ENCODE measurements around the gene SSRP1.

DNA sequence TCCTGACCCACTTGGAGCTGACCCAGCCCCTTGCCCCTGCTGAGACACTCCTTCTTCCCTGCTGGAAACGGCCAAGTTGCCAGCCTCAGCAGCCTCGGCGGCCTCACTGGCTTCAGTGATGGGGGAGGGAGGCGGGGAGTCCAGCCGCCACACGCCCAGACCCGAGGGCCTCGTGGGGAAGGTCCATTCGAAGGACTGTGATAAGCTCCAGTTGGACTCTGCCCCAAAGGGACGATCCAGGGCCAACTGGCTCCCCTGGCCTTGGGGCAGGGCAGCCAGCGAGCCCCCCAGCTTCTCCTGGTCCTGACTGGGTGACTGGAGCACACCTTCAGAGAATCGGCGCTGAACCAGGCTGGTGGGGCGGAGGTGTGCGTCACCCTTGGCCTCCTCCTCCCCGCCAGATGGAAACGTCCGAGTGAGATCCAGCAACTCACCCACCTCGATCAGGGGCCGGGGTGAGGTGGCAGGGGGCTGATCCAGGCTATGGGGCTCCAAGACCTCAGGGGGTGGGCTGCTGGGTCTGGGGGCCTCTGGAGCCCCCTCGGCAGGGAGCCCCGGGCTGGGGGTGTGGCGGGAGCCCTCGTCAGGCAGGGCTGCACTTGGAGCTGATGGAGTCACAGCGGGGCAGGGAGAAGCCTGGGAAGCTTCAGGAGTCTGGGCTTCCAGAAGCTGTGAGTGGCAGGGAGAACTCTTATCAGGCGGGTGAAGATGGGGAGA, 22.5 kb downstream of the SSRP1 start:
- TF ChIP-seq, protein P1, sequence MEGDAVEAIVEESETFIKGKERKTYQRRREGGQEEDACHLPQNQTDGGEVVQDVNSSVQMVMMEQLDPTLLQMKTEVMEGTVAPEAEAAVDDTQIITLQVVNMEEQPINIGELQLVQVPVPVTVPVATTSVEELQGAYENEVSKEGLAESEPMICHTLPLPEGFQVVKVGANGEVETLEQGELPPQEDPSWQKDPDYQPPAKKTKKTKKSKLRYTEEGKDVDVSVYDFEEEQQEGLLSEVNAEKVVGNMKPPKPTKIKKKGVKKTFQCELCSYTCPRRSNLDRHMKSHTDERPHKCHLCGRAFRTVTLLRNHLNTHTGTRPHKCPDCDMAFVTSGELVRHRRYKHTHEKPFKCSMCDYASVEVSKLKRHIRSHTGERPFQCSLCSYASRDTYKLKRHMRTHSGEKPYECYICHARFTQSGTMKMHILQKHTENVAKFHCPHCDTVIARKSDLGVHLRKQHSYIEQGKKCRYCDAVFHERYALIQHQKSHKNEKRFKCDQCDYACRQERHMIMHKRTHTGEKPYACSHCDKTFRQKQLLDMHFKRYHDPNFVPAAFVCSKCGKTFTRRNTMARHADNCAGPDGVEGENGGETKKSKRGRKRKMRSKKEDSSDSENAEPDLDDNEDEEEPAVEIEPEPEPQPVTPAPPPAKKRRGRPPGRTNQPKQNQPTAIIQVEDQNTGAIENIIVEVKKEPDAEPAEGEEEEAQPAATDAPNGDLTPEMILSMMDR (IDR thresholded peaks at IDR 0.05; ENCODE audit: low read length) = no peak
- TF ChIP-seq EZH2phosphoT487 (IDR thresholded peaks at IDR 0.05; ENCODE audit: low read length) (no peak), EZH2 (optimal IDR thresholded peaks at IDR 0.05; ENCODE audit: low read depth, low read length) (no peak)

Data from MM.1S (cell line).